HCT116 (cell line): ENCODE results near the gene CERK. TPM values are rescaled to one million over a fixed set of nuclear protein-coding genes. Genes with fewer than 3 reads are reported as not detected.

Experiments
- ATAC-seq: fragments of 200-7000 bp; cut with Tn5 transposase; 2 replicates; pipeline ENCODE4 v1.9.1; 2020; ENCODE audit warnings: mild to moderate bottlenecking, moderate library complexity
- BruUV-seq: library from RNA; stranded (reverse); fragments of 400-500 nt; replicated peaks from 2 replicates; lab custom pipeline; 2021; lab: Mats Ljungman, UMichigan
- CTCF ChIA-PET: fragments of 300-600 bp; sonication (Branson Sonifier 250); formaldehyde crosslinking; loops from one replicate; lab custom pipeline; 2021; ENCODE audit warnings: antibody characterized with exemption; lab: Charles Lee
- POLR2A ChIA-PET: fragments of 300-600, 350-600 bp; sonication (Branson Sonifier 250); formaldehyde crosslinking; loops from one replicate; lab custom pipeline; 2021; ENCODE audit warnings: antibody characterized with exemption; lab: Charles Lee
- RAD21 ChIA-PET, 2 experiments: fragments of 300-600 bp; sonication (Branson Sonifier 250); formaldehyde crosslinking; loops; one replicate each; lab custom pipeline; 2023; ENCODE audit warnings: low total read pairs in 2 of 2; ENCODE audit not compliant: uncharacterized antibody in 2 of 2, unreplicated experiment in 2 of 2, low non-redundant PET in 1 of 2; lab: Charles Lee
- DNase-seq: peaks from one replicate; pipeline ENCODE4 v3.0.0-alpha.2; 2010; ENCODE audit warnings: low read depth, low spot score
- H2AFZ ChIP-seq: fragments of 200-600 bp; shearing (Covaris generic), sonication (generic); 2 replicates; pipeline ENCODE4 v1.6.1; 2017; ENCODE audit warnings: low read depth, mixed run types, mixed read lengths, antibody characterized with exemption, low read length; ENCODE audit not compliant: poor library complexity, severe bottlenecking
- H3K27ac ChIP-seq: 2 replicates; pipeline ENCODE4 v1.5.1; 2012; ENCODE audit warnings: low read depth, low read length
- H3K27me3 ChIP-seq: fragments of 200-600 bp; sonication (generic); 2 replicates; pipeline ENCODE4 v1.6.1; 2016; ENCODE audit warnings: mixed run types, low read length, mixed read lengths; ENCODE audit not compliant: insufficient read depth
- H3K36me3 ChIP-seq, 2 experiments: fragments of 200-500 bp in 1 of 2; fragments of 200-600 bp in 1 of 2; sonication (Bioruptor generic) in 1 of 2; sonication (generic) in 1 of 2; 2 replicates each; pipeline versions ENCODE4 v1.5.1 to v1.6.1; 2014 to 2016; ENCODE audit warnings: low read length in 2 of 2, inconsistent platforms in 1 of 2, mixed read lengths in 1 of 2, mixed run types in 1 of 2; ENCODE audit not compliant: insufficient read depth in 2 of 2, control insufficient read depth in 1 of 2
- H3K4me1 ChIP-seq, 2 experiments: fragments of 200-600 bp in 1 of 2; sonication (generic) in 1 of 2; 2 replicates each; pipeline versions ENCODE4 v1.5.1 to v1.6.1; 2012 to 2017; ENCODE audit warnings: low read length in 2 of 2, inconsistent platforms in 1 of 2, mild to moderate bottlenecking in 1 of 2, mixed read lengths in 1 of 2, mixed run types in 1 of 2, moderate library complexity in 1 of 2; ENCODE audit not compliant: insufficient read depth in 2 of 2, control insufficient read depth in 1 of 2
- H3K4me2 ChIP-seq: fragments of 200-600 bp; sonication (generic); 2 replicates; pipeline ENCODE4 v1.6.1; 2017; ENCODE audit warnings: mixed run types, low read length, mixed read lengths
- H3K4me3 ChIP-seq, 2 experiments: fragments of 200-600 bp in 1 of 2; sonication (generic) in 1 of 2; replicated peaks in 1 of 2; 2 replicates each; pipeline ENCODE4 v1.5.1; 2011 to 2016; ENCODE audit warnings: low read length in 2 of 2, control low read depth in 1 of 2, low read depth in 1 of 2, mild to moderate bottlenecking in 1 of 2, mixed read lengths in 1 of 2, mixed run types in 1 of 2
- H3K79me2 ChIP-seq: fragments of 200-600 bp; sonication (generic); 2 replicates; pipeline ENCODE4 v1.6.1; 2017; ENCODE audit warnings: mild to moderate bottlenecking, mixed run types, low read length, moderate library complexity, mixed read lengths; ENCODE audit not compliant: insufficient read depth
- H3K9ac ChIP-seq: fragments of 200-600 bp; sonication (generic); 2 replicates; pipeline ENCODE4 v1.6.1; 2016; ENCODE audit warnings: low read length, mixed read lengths
- H3K9me2 ChIP-seq: fragments of 200-600 bp; sonication (generic), shearing (Covaris generic); 2 replicates; pipeline ENCODE4 v1.6.1; 2017; ENCODE audit warnings: mixed run types, mild to moderate bottlenecking, moderate library complexity; ENCODE audit not compliant: insufficient read depth
- H3K9me3 ChIP-seq, 2 experiments: fragments of 200-500 bp in 1 of 2; fragments of 200-600 bp in 1 of 2; sonication (Bioruptor generic) in 1 of 2; sonication (generic) in 1 of 2; 2 replicates each; pipeline ENCODE4 v1.6.1; 2014 to 2017; ENCODE audit warnings: low read length in 2 of 2, mixed read lengths in 2 of 2, inconsistent platforms in 1 of 2, low read depth in 1 of 2, mild to moderate bottlenecking in 1 of 2, mixed run types in 1 of 2, moderate library complexity in 1 of 2; ENCODE audit not compliant: control insufficient read depth in 1 of 2, insufficient read depth in 1 of 2
- H4K20me1 ChIP-seq: fragments of 200-600 bp; sonication (generic), shearing (Covaris generic); 2 replicates; pipeline ENCODE4 v1.6.1; 2017; ENCODE audit warnings: mixed run types, mild to moderate bottlenecking, moderate library complexity; ENCODE audit not compliant: insufficient read depth
- ATF3 ChIP-seq: IDR thresholded peaks from 2 replicates; pipeline ENCODE4 v1.6.1; 2012
- CBX3 ChIP-seq: IDR thresholded peaks from 2 replicates; pipeline ENCODE4 v1.6.1; 2012; ENCODE audit warnings: low read depth
- CEBPB ChIP-seq: IDR thresholded peaks from 2 replicates; pipeline ENCODE4 v1.6.1; 2012; ENCODE audit warnings: low read depth
- EGR1 ChIP-seq: IDR thresholded peaks from 2 replicates; pipeline ENCODE4 v1.6.1; 2012; ENCODE audit warnings: low read depth
- ELF1 ChIP-seq: IDR thresholded peaks from 2 replicates; pipeline ENCODE4 v1.6.1; 2012; ENCODE audit warnings: low read depth, borderline replicate concordance
- EZH2 ChIP-seq: fragments of 200-600 bp; sonication (generic); IDR thresholded peaks from 2 replicates; pipeline ENCODE4 v1.6.1; 2017; ENCODE audit warnings: antibody characterized with exemption, mixed run types
- EZH2phosphoT487 ChIP-seq: fragments of 200-600 bp; IDR thresholded peaks from 2 replicates; pipeline ENCODE4 v1.6.1; 2018; ENCODE audit warnings: antibody characterized with exemption, borderline replicate concordance
- FOSL1 ChIP-seq: IDR thresholded peaks from 2 replicates; pipeline ENCODE4 v1.6.1; 2012; ENCODE audit warnings: low read depth
- JUND ChIP-seq: IDR thresholded peaks from 2 replicates; pipeline ENCODE4 v1.6.1; 2012
- POLR2A ChIP-seq: IDR thresholded peaks from 2 replicates; pipeline ENCODE4 v1.7.0; 2011; ENCODE audit warnings: borderline replicate concordance; ENCODE audit not compliant: insufficient read depth, insufficient read length; ENCODE audit errors: extremely low read depth
- POLR2AphosphoS5 ChIP-seq: IDR thresholded peaks from 2 replicates; pipeline ENCODE4 v1.6.1; 2011; ENCODE audit warnings: mild to moderate bottlenecking, low read depth, low read length, moderate library complexity
- RAD21 ChIP-seq: IDR thresholded peaks from 2 replicates; pipeline ENCODE4 v1.6.1; 2012; ENCODE audit warnings: low read depth, mild to moderate bottlenecking
- SRF ChIP-seq: IDR thresholded peaks from 2 replicates; pipeline ENCODE4 v1.6.1; 2012; ENCODE audit warnings: low read depth
- TCF7L2 ChIP-seq: IDR thresholded peaks from 2 replicates; pipeline ENCODE4 v1.7.0; 2011; ENCODE audit warnings: borderline replicate concordance, inconsistent platforms; ENCODE audit not compliant: insufficient read depth, insufficient read length; ENCODE audit errors: extremely low read depth
- YY1 ChIP-seq: IDR thresholded peaks from 2 replicates; pipeline ENCODE4 v1.6.1; 2011; ENCODE audit warnings: low read length, low read depth, moderate library complexity, mild to moderate bottlenecking; ENCODE audit not compliant: insufficient replicate concordance; ENCODE audit errors: extremely low read depth
- ZBTB33 ChIP-seq: IDR thresholded peaks from 2 replicates; pipeline ENCODE4 v1.6.1; 2011; ENCODE audit warnings: mild to moderate bottlenecking, low read length, moderate library complexity; ENCODE audit not compliant: insufficient replicate concordance; ENCODE audit errors: extremely low read depth
- ZFX ChIP-seq: fragments of 450-650 bp; IDR thresholded peaks from 2 replicates; pipeline ENCODE4 v1.6.1; 2017
- intact Hi-C: fragments of 100-400 bp; cut with micrococcal nuclease; formaldehyde crosslinking; loops from 2 replicates; pipeline ENCODE4 v1.10.0; 2022
- total RNA-seq: library from RNA; stranded (reverse); gene quantifications from one replicate; pipeline ENCODE4 v1.2.1, GENCODE V29; 2021; ENCODE audit not compliant: unreplicated experiment
- TF ChIP-seq, protein P1 (sequence below): IDR thresholded peaks from 2 replicates; pipeline ENCODE4 v1.6.1; 2012; ENCODE audit warnings: low read depth
- TF ChIP-seq, protein P2 (sequence below): IDR thresholded peaks from 2 replicates; pipeline ENCODE4 v1.6.1; 2012

Gene CERK
- total RNA-seq, 1 experiment from 2014 or later: 35.0 TPM

GRCh38 chr22:46748908-46749675 is 11.0 kb upstream of the CERK start:
- Histone ChIP-seq H3K79me2 (no peaks in the 10 kb centered on the region), H3K36me3 (no peaks in the 10 kb centered on the region), H3K9me3 (no peaks in the 10 kb centered on the region), H4K20me1 (no peaks in the 10 kb centered on the region), H3K27ac (no peak overlapping the region), H2AFZ (no peak overlapping the region), H3K9ac (no peak overlapping the region), H3K4me3 (no peak overlapping the region), H3K9me2 (no peaks in the 10 kb centered on the region), H3K27me3 (no peaks in the 10 kb centered on the region), H3K4me2 (no peak overlapping the region), H3K4me1 (peaks cover 8 to 33% of the 10 kb centered on the region in 2 experiments)
- BruUV-seq: no TSS peak
- DNase-seq (no peak), ATAC-seq (no peak)
- TF ChIP-seq JUND (no peak), FOSL1 (no peak), ZBTB33 (no peak), EGR1 (no peak), SRF (no peak), CEBPB (no peak), YY1 (no peak), TCF7L2 (no peak), ATF3 (no peak), EZH2phosphoT487 (no peak), ZFX (no peak), CBX3 (no peak), POLR2A (no peak), ELF1 (no peak), POLR2AphosphoS5 (no peak), EZH2 (no peak), RAD21 (no peak)
- TF ChIP-seq, protein P1, sequence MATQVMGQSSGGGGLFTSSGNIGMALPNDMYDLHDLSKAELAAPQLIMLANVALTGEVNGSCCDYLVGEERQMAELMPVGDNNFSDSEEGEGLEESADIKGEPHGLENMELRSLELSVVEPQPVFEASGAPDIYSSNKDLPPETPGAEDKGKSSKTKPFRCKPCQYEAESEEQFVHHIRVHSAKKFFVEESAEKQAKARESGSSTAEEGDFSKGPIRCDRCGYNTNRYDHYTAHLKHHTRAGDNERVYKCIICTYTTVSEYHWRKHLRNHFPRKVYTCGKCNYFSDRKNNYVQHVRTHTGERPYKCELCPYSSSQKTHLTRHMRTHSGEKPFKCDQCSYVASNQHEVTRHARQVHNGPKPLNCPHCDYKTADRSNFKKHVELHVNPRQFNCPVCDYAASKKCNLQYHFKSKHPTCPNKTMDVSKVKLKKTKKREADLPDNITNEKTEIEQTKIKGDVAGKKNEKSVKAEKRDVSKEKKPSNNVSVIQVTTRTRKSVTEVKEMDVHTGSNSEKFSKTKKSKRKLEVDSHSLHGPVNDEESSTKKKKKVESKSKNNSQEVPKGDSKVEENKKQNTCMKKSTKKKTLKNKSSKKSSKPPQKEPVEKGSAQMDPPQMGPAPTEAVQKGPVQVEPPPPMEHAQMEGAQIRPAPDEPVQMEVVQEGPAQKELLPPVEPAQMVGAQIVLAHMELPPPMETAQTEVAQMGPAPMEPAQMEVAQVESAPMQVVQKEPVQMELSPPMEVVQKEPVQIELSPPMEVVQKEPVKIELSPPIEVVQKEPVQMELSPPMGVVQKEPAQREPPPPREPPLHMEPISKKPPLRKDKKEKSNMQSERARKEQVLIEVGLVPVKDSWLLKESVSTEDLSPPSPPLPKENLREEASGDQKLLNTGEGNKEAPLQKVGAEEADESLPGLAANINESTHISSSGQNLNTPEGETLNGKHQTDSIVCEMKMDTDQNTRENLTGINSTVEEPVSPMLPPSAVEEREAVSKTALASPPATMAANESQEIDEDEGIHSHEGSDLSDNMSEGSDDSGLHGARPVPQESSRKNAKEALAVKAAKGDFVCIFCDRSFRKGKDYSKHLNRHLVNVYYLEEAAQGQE: no peak
- TF ChIP-seq, protein P2, sequence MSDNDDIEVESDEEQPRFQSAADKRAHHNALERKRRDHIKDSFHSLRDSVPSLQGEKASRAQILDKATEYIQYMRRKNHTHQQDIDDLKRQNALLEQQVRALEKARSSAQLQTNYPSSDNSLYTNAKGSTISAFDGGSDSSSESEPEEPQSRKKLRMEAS: no peak
- RAD21 ChIA-PET: no interaction called here
- CTCF ChIA-PET: interaction anchor here (1.6 kb wide), 1 partner anchor 10 kb away, joined by 4 read pairs; no protein-coding TSS in a partner anchor
- POLR2A ChIA-PET: no interaction called here
- intact Hi-C loops: no loop called here
